PC-9 (cell line): Measurements from ENCODE around the gene PCNP. TPM values are rescaled to one million over a fixed set of nuclear protein-coding genes. Genes with fewer than 3 reads are reported as not detected.
"Not testable (repeated sequence)": the region's sequence is repeated elsewhere in the genome, so short reads cannot be mapped to it uniquely, and the experiment has no call there.

Experiments
- BruUV-seq: library from RNA; stranded (reverse); fragments of 400-500 nt; replicated peaks from 2 replicates; lab custom pipeline; 2021; lab: Mats Ljungman, UMichigan
- CTCF ChIA-PET: fragments of 300-600 bp; sonication (Branson Sonifier 250); formaldehyde crosslinking; loops from one replicate; lab custom pipeline; 2022; ENCODE audit warnings: antibody characterized with exemption; lab: Charles Lee
- POLR2A ChIA-PET: fragments of 300-600 bp; sonication (Branson Sonifier 250); formaldehyde crosslinking; loops from one replicate; lab custom pipeline; 2022; ENCODE audit warnings: antibody characterized with exemption; ENCODE audit not compliant: unreplicated experiment; lab: Charles Lee
- DNase-seq, 2 experiments: peaks; one replicate each; pipeline versions ENCODE4 v3.0.0 to v3.0.0-alpha.2; 2015 to 2022; ENCODE audit warnings: mixed read lengths in 1 of 2
- H2AFZ ChIP-seq: fragments of 200-600 bp; sonication (generic); 2 replicates; pipeline ENCODE4 v1.8.1; 2017; ENCODE audit warnings: antibody characterized with exemption
- H3F3A ChIP-seq: fragments of 200-600 bp; sonication (generic); 2 replicates; pipeline ENCODE4 v1.8.1; 2017; ENCODE audit warnings: antibody characterized with exemption, mild to moderate bottlenecking, low read depth; ENCODE audit not compliant: insufficient read depth
- H3K27ac ChIP-seq: fragments of 200-600 bp; sonication (generic); 2 replicates; pipeline ENCODE4 v1.6.1; 2016; ENCODE audit warnings: mixed run types
- H3K27me3 ChIP-seq: fragments of 200-600 bp; sonication (generic); 2 replicates; pipeline ENCODE4 v1.6.1; 2016; ENCODE audit warnings: low read depth, mixed run types; ENCODE audit not compliant: insufficient read depth
- H3K36me3 ChIP-seq: fragments of 200-600 bp; sonication (generic); 2 replicates; pipeline ENCODE4 v1.6.1; 2016; ENCODE audit warnings: low read depth, mixed run types
- H3K4me1 ChIP-seq: fragments of 200-600 bp; sonication (generic); replicated peaks from 2 replicates; pipeline ENCODE4 v1.6.1; 2016; ENCODE audit warnings: mixed run types; ENCODE audit not compliant: insufficient read depth
- H3K4me2 ChIP-seq: fragments of 200-600 bp; sonication (generic); 2 replicates; pipeline ENCODE4 v1.6.1; 2017; ENCODE audit warnings: mixed run types
- H3K4me3 ChIP-seq: fragments of 200-600 bp; sonication (generic); 2 replicates; pipeline ENCODE4 v1.6.1; 2016; ENCODE audit warnings: mixed run types
- H3K79me2 ChIP-seq: fragments of 200-600 bp; sonication (generic); 2 replicates; pipeline ENCODE4 v1.6.1; 2017; ENCODE audit warnings: low read depth, mixed run types
- H3K9me2 ChIP-seq: fragments of 200-600 bp; sonication (generic); 2 replicates; pipeline ENCODE4 v1.8.1; 2017; ENCODE audit warnings: mild to moderate bottlenecking; ENCODE audit not compliant: insufficient read depth
- H3K9me3 ChIP-seq: fragments of 200-600 bp; sonication (generic); 2 replicates; pipeline ENCODE4 v1.8.1; 2016; ENCODE audit warnings: low read depth; ENCODE audit not compliant: insufficient read depth
- H4K20me1 ChIP-seq: fragments of 200-600 bp; sonication (generic); 2 replicates; pipeline ENCODE4 v1.8.1; 2017; ENCODE audit not compliant: insufficient read depth
- EZH2 ChIP-seq: fragments of 200-600 bp; sonication (generic); IDR thresholded peaks from 2 replicates; pipeline ENCODE4 v1.8.0; 2017; ENCODE audit warnings: antibody characterized with exemption, low read depth
- intact Hi-C: fragments of 100-400 bp; cut with micrococcal nuclease; formaldehyde crosslinking; loops from one replicate; pipeline ENCODE4 v1.10.0; 2022; ENCODE audit not compliant: unreplicated experiment
- total RNA-seq: library from RNA; stranded (reverse); gene quantifications from 2 replicates; pipeline ENCODE4 v1.2.3, GENCODE V29; 2021
- TF ChIP-seq, protein P1 (sequence below): fragments of 200-600 bp; sonication (generic); conservative IDR thresholded peaks from 2 replicates; pipeline ENCODE4 v1.6.1; 2017; ENCODE audit warnings: mixed run types, antibody characterized with exemption, mild to moderate bottlenecking, moderate library complexity

The PCNP gene
- total RNA-seq, 1 experiment from 2014 or later, result 223 TPM

GRCh38 chr3:101625879-101626278, 51.9 kb downstream of the PCNP start:
- Histone ChIP-seq H3K79me2 (no peaks in the 10 kb centered on the region), H3K9me2 (no peaks in the 10 kb centered on the region), H3K9me3 (no peaks in the 10 kb centered on the region), H3K27ac (no peak overlapping the region), H3K36me3 (no peaks in the 10 kb centered on the region), H3F3A (no peaks in the 10 kb centered on the region), H2AFZ (no peak overlapping the region), H3K4me1 (no peaks in the 10 kb centered on the region), H3K27me3 (no peaks in the 10 kb centered on the region), H3K4me3 (no peak overlapping the region), H3K4me2 (no peak overlapping the region), H4K20me1 (no peaks in the 10 kb centered on the region)
- BruUV-seq, result no TSS peak
- ChIA-PET CTCF (no interaction called here), POLR2A (no interaction called here)
- DNase-seq, result no peak
- intact Hi-C loops, result no loop called here
- TF ChIP-seq, protein P1, sequence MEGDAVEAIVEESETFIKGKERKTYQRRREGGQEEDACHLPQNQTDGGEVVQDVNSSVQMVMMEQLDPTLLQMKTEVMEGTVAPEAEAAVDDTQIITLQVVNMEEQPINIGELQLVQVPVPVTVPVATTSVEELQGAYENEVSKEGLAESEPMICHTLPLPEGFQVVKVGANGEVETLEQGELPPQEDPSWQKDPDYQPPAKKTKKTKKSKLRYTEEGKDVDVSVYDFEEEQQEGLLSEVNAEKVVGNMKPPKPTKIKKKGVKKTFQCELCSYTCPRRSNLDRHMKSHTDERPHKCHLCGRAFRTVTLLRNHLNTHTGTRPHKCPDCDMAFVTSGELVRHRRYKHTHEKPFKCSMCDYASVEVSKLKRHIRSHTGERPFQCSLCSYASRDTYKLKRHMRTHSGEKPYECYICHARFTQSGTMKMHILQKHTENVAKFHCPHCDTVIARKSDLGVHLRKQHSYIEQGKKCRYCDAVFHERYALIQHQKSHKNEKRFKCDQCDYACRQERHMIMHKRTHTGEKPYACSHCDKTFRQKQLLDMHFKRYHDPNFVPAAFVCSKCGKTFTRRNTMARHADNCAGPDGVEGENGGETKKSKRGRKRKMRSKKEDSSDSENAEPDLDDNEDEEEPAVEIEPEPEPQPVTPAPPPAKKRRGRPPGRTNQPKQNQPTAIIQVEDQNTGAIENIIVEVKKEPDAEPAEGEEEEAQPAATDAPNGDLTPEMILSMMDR, result no peak
- TF ChIP-seq EZH2, result no peak

DNA sequence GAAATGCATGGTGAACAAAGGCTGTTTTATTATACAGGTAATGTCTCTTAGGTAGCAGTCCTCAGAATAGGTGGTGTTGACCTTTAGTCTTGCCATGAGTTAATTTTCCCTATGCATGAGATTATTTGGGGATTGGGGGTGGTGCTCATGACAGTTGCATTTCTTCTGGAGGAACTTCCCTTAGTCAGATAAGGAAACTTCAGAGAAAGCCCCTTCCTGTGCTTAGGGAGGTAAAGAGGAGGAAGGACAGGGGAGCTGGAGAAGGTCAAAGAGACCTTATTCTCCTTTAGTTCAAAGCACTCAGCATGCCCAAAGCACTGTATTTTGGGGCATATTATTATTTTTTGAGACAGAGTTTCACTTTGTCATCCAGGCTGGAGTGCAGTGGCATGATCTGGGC, 55.2 kb downstream of the PCNP start:
- H3K79me2 ChIP-seq, result no peaks in the 10 kb centered on the region
- intact Hi-C loops, result no loop called here
- H3K4me1 ChIP-seq, result no peaks in the 10 kb centered on the region
- no TSS peak for BruUV-seq
- no peaks in the 10 kb centered on the region for H3K27me3 ChIP-seq
- no peaks in the 10 kb centered on the region for H3K36me3 ChIP-seq
- CTCF ChIA-PET, result no interaction called here
- H3F3A ChIP-seq, result no peaks in the 10 kb centered on the region
- POLR2A ChIA-PET, result no interaction called here
- H3K4me3 ChIP-seq, result no peak overlapping the region
- H4K20me1 ChIP-seq, result no peaks in the 10 kb centered on the region
- no peak overlapping the region for H3K4me2 ChIP-seq
- no peak overlapping the region for H2AFZ ChIP-seq
- no peaks in the 10 kb centered on the region for H3K9me2 ChIP-seq
- no peak for DNase-seq
- H3K27ac ChIP-seq, result no peak overlapping the region
- TF ChIP-seq EZH2, result no peak
- TF ChIP-seq, protein P1, result no peak
- H3K9me3 ChIP-seq, result no peaks in the 10 kb centered on the region

GRCh38 chr3:101631098-101631796, 57.3 kb downstream of the PCNP start:
- DNase-seq, result no peak
- Histone ChIP-seq H3K27me3 (no peaks in the 10 kb centered on the region), H3K4me3 (no peak overlapping the region), H3K4me1 (no peaks in the 10 kb centered on the region), H3K9me3 (no peaks in the 10 kb centered on the region), H3K27ac (no peak overlapping the region), H3K9me2 (no peaks in the 10 kb centered on the region), H2AFZ (no peak overlapping the region), H3F3A (no peaks in the 10 kb centered on the region), H3K79me2 (no peaks in the 10 kb centered on the region), H3K36me3 (no peaks in the 10 kb centered on the region), H3K4me2 (no peak overlapping the region), H4K20me1 (no peaks in the 10 kb centered on the region)
- intact Hi-C loops, result no loop called here
- ChIA-PET CTCF (no interaction called here), POLR2A (interaction anchor here (0.6 kb wide), 1 partner anchor 74 kb away, joined by 5 read pairs; no protein-coding TSS in a partner anchor)
- TF ChIP-seq EZH2, result no peak
- TF ChIP-seq, protein P1, result no peak
- no TSS peak for BruUV-seq

DNA sequence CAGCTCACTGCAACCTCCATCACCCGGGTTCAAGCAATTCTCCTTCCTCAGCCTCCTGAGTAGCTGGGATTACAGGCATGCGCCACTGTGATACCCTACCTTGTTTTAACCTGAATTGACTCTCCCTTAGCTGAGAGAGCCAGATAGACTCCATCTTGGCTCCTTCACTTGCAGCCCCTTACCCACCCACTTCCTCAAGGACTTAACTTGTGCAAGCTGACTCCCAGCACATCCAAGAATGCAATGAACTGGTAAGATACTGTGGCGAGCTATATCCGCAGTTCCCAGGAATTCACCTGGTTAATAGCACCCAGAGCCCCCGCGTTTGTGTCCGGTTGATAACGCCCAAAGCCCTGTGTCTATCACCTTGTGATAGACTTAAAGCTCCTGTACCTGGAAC, 58.0 kb downstream of the PCNP start:
- H4K20me1 ChIP-seq, H3K36me3 ChIP-seq, H3K79me2 ChIP-seq, H3K27me3 ChIP-seq, DNase-seq, H2AFZ ChIP-seq, BruUV-seq, H3K4me2 ChIP-seq, POLR2A ChIA-PET, H3K4me1 ChIP-seq, H3K27ac ChIP-seq, H3K4me3 ChIP-seq, CTCF ChIA-PET, intact Hi-C loops, H3F3A ChIP-seq, H3K9me3 ChIP-seq, H3K9me2 ChIP-seq: not testable (repeated sequence)
